GM19467 (cell line): ENCODE measurements around the gene EIF2AK3.
"Not testable (repeated sequence)": the region's sequence is repeated elsewhere in the genome, so short reads cannot be mapped to it uniquely, and the experiment has no call there.

ENCODE experiments used
- ATAC-seq: cut with Tn5 transposase; IDR thresholded peaks from one replicate; pipeline ENCODE4 v1.9.1; 2021; ENCODE audit warnings: mild to moderate bottlenecking, moderate library complexity; ENCODE audit not compliant: unreplicated experiment

Gene EIF2AK3

GRCh38 chr2:88627055-88627855 lies at the start of gene EIF2AK3:
EIF2AK3 (minus strand) TSS chr2:88627464; CDS start chr2:88627274, 190 bp downstream.
- peak; percentile 88 for ATAC-seq

GRCh38 chr2:88673363-88673762 lies 46.1 kb upstream of the EIF2AK3 start:
- ATAC-seq, result no peak

GRCh38 chr2:88671786-88672427 lies 44.6 kb upstream of the EIF2AK3 start:
- no peak for ATAC-seq

GRCh38 chr2:88669482-88670214 lies 42.4 kb upstream of the EIF2AK3 start:
- peak; percentile 84 for ATAC-seq

- no peak for ATAC-seq
Observed at GRCh38 chr2:88668862-88669261, 41.6 kb upstream of the EIF2AK3 start.

GRCh38 chr2:88667219-88667618 lies 40.0 kb upstream of the EIF2AK3 start:
- no peak for ATAC-seq

GRCh38 chr2:88666576-88666975 lies 39.3 kb upstream of the EIF2AK3 start:
- ATAC-seq, result no peak

- ATAC-seq, result no peak
Observed at GRCh38 chr2:88660622-88661021, 33.4 kb upstream of the EIF2AK3 start.

- no peak for ATAC-seq
Observed at GRCh38 chr2:88659538-88659915, 32.3 kb upstream of the EIF2AK3 start.

- ATAC-seq, result no peak
Observed at GRCh38 chr2:88658881-88659537, 31.7 kb upstream of the EIF2AK3 start.

- no peak for ATAC-seq
Observed at GRCh38 chr2:88658326-88658725, 31.1 kb upstream of the EIF2AK3 start.

- ATAC-seq, result no peak
Observed at GRCh38 chr2:88657131-88657530, 29.9 kb upstream of the EIF2AK3 start.

GRCh38 chr2:88656690-88657089 lies 29.4 kb upstream of the EIF2AK3 start:
- ATAC-seq, result no peak

- ATAC-seq, result no peak
Observed at GRCh38 chr2:88654714-88655113, 27.4 kb upstream of the EIF2AK3 start.

- ATAC-seq, result no peak
Observed at GRCh38 chr2:88651646-88652045, 24.4 kb upstream of the EIF2AK3 start.

- ATAC-seq, result not testable (repeated sequence)
Observed at GRCh38 chr2:88645291-88645882, 18.1 kb upstream of the EIF2AK3 start.

- ATAC-seq, result no peak
Observed at GRCh38 chr2:88642278-88642677, 15.0 kb upstream of the EIF2AK3 start.

- no peak for ATAC-seq
Observed at GRCh38 chr2:88641330-88641729, 14.1 kb upstream of the EIF2AK3 start.

GRCh38 chr2:88639865-88640264 lies 12.6 kb upstream of the EIF2AK3 start:
- ATAC-seq, result no peak

GRCh38 chr2:88638743-88639142 lies 11.5 kb upstream of the EIF2AK3 start:
- ATAC-seq, result no peak

GRCh38 chr2:88638123-88638650 lies 10.9 kb upstream of the EIF2AK3 start:
- no peak for ATAC-seq
